GM13977 (cell line): Measurements from ENCODE around the gene FBXW4.

Experiments used
- DNase-seq: peaks from one replicate; pipeline ENCODE4 v3.0.0; 2012; ENCODE audit warnings: low spot score
- CTCF ChIP-seq: IDR thresholded peaks from 2 replicates; pipeline ENCODE4 v1.5.1; 2012; ENCODE audit warnings: mild to moderate bottlenecking, control low read depth; ENCODE audit not compliant: insufficient read depth; ENCODE audit errors: extremely low read depth, missing control alignments
- in situ Hi-C: fragments of 300-500 bp; cut with MboI; formaldehyde crosslinking; loops from one replicate; pipeline ENCODE4 v1.12.0; 2022; ENCODE audit warnings: low sequenced_read_pairs, low pct_unique_long_range_greater_than_20kb, mixed read lengths, inconsistent platforms; ENCODE audit not compliant: unreplicated experiment

The FBXW4 gene

GRCh38 chr10:101691081-101691480, 3.9 kb downstream of the FBXW4 start:
- no peak for DNase-seq
- no peak for TF ChIP-seq CTCF
- in situ Hi-C loops, result no loop called here

- TF ChIP-seq CTCF, result no peak
- in situ Hi-C loops, result no loop called here
- DNase-seq, result no peak
Measured at GRCh38 chr10:101690461-101690860, 4.5 kb downstream of the FBXW4 start.

GRCh38 chr10:101687071-101687658, 7.8 kb downstream of the FBXW4 start:
- in situ Hi-C loops, result no loop called here
- no peak for DNase-seq
- TF ChIP-seq CTCF, result no peak

GRCh38 chr10:101686133-101686925, 8.6 kb downstream of the FBXW4 start:
- no peak for TF ChIP-seq CTCF
- DNase-seq, result no peak
- in situ Hi-C loops, result no loop called here

GRCh38 chr10:101684782-101685181, 10.2 kb downstream of the FBXW4 start:
- in situ Hi-C loops, result no loop called here
- no peak for DNase-seq

GRCh38 chr10:101683276-101683675, 11.7 kb downstream of the FBXW4 start:
- in situ Hi-C loops, result no loop called here
- TF ChIP-seq CTCF, result no peak
- DNase-seq, result no peak

More at GRCh38 chr10:101684782-101685181, 10.2 kb downstream of the FBXW4 start:
- TF ChIP-seq CTCF, result no peak
